H9 (cell line): ENCODE measurements around the gene DDI2. TPM values are rescaled to one million over a fixed set of nuclear protein-coding genes. Genes with fewer than 3 reads are reported as not detected.

Experiments
- DNase-seq: peaks from one replicate; pipeline ENCODE4 v3.0.0-alpha.2; 2017
- H2AFZ ChIP-seq: one replicate; pipeline ENCODE4 v1.6.1; 2013; ENCODE audit warnings: mild to moderate bottlenecking, low read length, control low read depth, moderate library complexity
- H2AK5ac ChIP-seq: 2 replicates; pipeline ENCODE4 v1.6.1; 2013; ENCODE audit warnings: low read length, control low read depth, mixed read lengths; ENCODE audit not compliant: insufficient read length
- H2BK120ac ChIP-seq: one replicate; pipeline ENCODE4 v1.6.1; 2013; ENCODE audit warnings: low read depth, mild to moderate bottlenecking, low read length, control low read depth, inconsistent platforms; ENCODE audit not compliant: poor library complexity, severe bottlenecking
- H2BK12ac ChIP-seq: 2 replicates; pipeline ENCODE4 v1.6.1; 2013; ENCODE audit warnings: low read length, control low read depth, mixed read lengths, low read depth; ENCODE audit not compliant: insufficient read length
- H2BK15ac ChIP-seq: 2 replicates; pipeline ENCODE4 v1.6.1; 2013; ENCODE audit warnings: low read depth, low read length, control low read depth
- H2BK20ac ChIP-seq: one replicate; pipeline ENCODE4 v1.6.1; 2013; ENCODE audit warnings: low read depth, mild to moderate bottlenecking, low read length, control low read depth, inconsistent platforms; ENCODE audit not compliant: poor library complexity, severe bottlenecking
- H2BK5ac ChIP-seq: 2 replicates; pipeline ENCODE4 v1.6.1; 2013; ENCODE audit warnings: low read length, control low read depth, mixed read lengths; ENCODE audit not compliant: insufficient read length
- H3K14ac ChIP-seq: 2 replicates; pipeline ENCODE4 v1.6.1; 2013; ENCODE audit warnings: low read length, control low read depth; ENCODE audit not compliant: insufficient read depth
- H3K18ac ChIP-seq: 2 replicates; pipeline ENCODE4 v1.6.1; 2013; ENCODE audit warnings: low read depth, mild to moderate bottlenecking, mixed read lengths, low read length, control low read depth; ENCODE audit not compliant: insufficient read length
- H3K23ac ChIP-seq: 2 replicates; pipeline ENCODE4 v1.6.1; 2013; ENCODE audit warnings: low read length, control low read depth, mixed read lengths, low read depth; ENCODE audit not compliant: insufficient read length
- H3K23me2 ChIP-seq: 2 replicates; pipeline ENCODE4 v1.6.1; 2013; ENCODE audit warnings: low read depth, mild to moderate bottlenecking, mixed read lengths, low read length, control low read depth; ENCODE audit not compliant: insufficient read length, poor library complexity, severe bottlenecking
- H3K27ac ChIP-seq: 2 replicates; pipeline ENCODE4 v1.5.1; 2013; ENCODE audit warnings: low read length, control low read depth, mixed read lengths, low read depth; ENCODE audit not compliant: insufficient read length
- H3K27me3 ChIP-seq: 2 replicates; pipeline ENCODE4 v1.6.1; 2013; ENCODE audit warnings: low read length, control low read depth, inconsistent platforms; ENCODE audit not compliant: insufficient read depth
- H3K4ac ChIP-seq: 2 replicates; pipeline ENCODE4 v1.6.1; 2013; ENCODE audit warnings: low read depth, mild to moderate bottlenecking, control low read depth, inconsistent platforms, low read length, moderate library complexity
- H3K4me1 ChIP-seq: 2 replicates; pipeline ENCODE4 v1.6.1; 2013; ENCODE audit warnings: low read length, control low read depth, inconsistent platforms; ENCODE audit not compliant: insufficient read depth
- H3K4me2 ChIP-seq: 2 replicates; pipeline ENCODE4 v1.6.1; 2013; ENCODE audit warnings: low read length, control low read depth, mixed read lengths; ENCODE audit not compliant: insufficient read length, insufficient read depth
- H3K56ac ChIP-seq: 2 replicates; pipeline ENCODE4 v1.6.1; 2013; ENCODE audit warnings: low read depth, mild to moderate bottlenecking, mixed read lengths, low read length, control low read depth; ENCODE audit not compliant: insufficient read length
- H3K79me1 ChIP-seq: 2 replicates; pipeline ENCODE4 v1.6.1; 2013; ENCODE audit warnings: low read depth, mild to moderate bottlenecking, moderate library complexity, low read length, control low read depth, inconsistent platforms; ENCODE audit not compliant: insufficient read depth, poor library complexity, severe bottlenecking
- H3K79me2 ChIP-seq: 2 replicates; pipeline ENCODE4 v1.6.1; 2013; ENCODE audit warnings: low read length, control low read depth, inconsistent platforms; ENCODE audit not compliant: insufficient read depth
- H3K9ac ChIP-seq: 2 replicates; pipeline ENCODE4 v1.6.1; 2013; ENCODE audit warnings: low read length, control low read depth, mixed read lengths; ENCODE audit not compliant: insufficient read length; ENCODE audit errors: extremely low read depth
- H3K9me3 ChIP-seq: one replicate; pipeline ENCODE4 v1.6.1; 2013; ENCODE audit warnings: low read depth, low read length, inconsistent platforms; ENCODE audit not compliant: control insufficient read depth
- H3T11ph ChIP-seq: one replicate; pipeline ENCODE4 v1.6.1; 2013; ENCODE audit warnings: mild to moderate bottlenecking, low read length, control low read depth, inconsistent platforms
- H4K20me1 ChIP-seq: one replicate; pipeline ENCODE4 v1.6.1; 2013; ENCODE audit not compliant: control insufficient read depth, insufficient read length, insufficient read depth
- H4K5ac ChIP-seq: 2 replicates; pipeline ENCODE4 v1.6.1; 2013; ENCODE audit warnings: low read depth, mild to moderate bottlenecking, mixed read lengths, low read length, control low read depth; ENCODE audit not compliant: insufficient read length
- H4K8ac ChIP-seq: replicated peaks from 2 replicates; pipeline ENCODE4 v1.6.1; 2013; ENCODE audit warnings: low read length, control low read depth, mixed read lengths, low read depth; ENCODE audit not compliant: insufficient read length
- H4K91ac ChIP-seq: 2 replicates; pipeline ENCODE4 v1.6.1; 2013; ENCODE audit warnings: low read depth, mild to moderate bottlenecking, moderate library complexity, mixed read lengths, low read length, control low read depth; ENCODE audit not compliant: insufficient read length
- H3K27ac Mint-ChIP-seq, 3 experiments: 2 replicates in 2 of 3; 3 replicates in 1 of 3; pipeline ENCODE4 v1.8.0; 2020 to 2021; ENCODE audit warnings: mixed read lengths in 3 of 3, mild to moderate bottlenecking in 1 of 3, moderate library complexity in 1 of 3
- H3K27me3 Mint-ChIP-seq: 2 replicates; pipeline ENCODE4 v1.8.0; 2021; ENCODE audit warnings: low read depth, mild to moderate bottlenecking, moderate library complexity, mixed read lengths
- H3K36me3 Mint-ChIP-seq, 3 experiments: 2 replicates in 2 of 3; 3 replicates in 1 of 3; pipeline ENCODE4 v1.8.0; 2020 to 2021; ENCODE audit warnings: low read depth in 3 of 3, mixed read lengths in 3 of 3; ENCODE audit not compliant: insufficient read depth in 1 of 3
- H3K4me1 Mint-ChIP-seq, 2 experiments: 2 replicates each; pipeline ENCODE4 v1.8.0; 2020; ENCODE audit warnings: mixed read lengths in 2 of 2
- H3K4me3 Mint-ChIP-seq, 2 experiments: 2 replicates in 1 of 2; 3 replicates in 1 of 2; pipeline ENCODE4 v1.8.0; 2020 to 2021; ENCODE audit warnings: mild to moderate bottlenecking in 2 of 2, mixed read lengths in 2 of 2, moderate library complexity in 1 of 2
- H3K9me3 Mint-ChIP-seq, 2 experiments: 2 replicates in 1 of 2; 3 replicates in 1 of 2; pipeline ENCODE4 v1.8.0; 2020; ENCODE audit warnings: mild to moderate bottlenecking in 2 of 2, mixed read lengths in 2 of 2, moderate library complexity in 1 of 2
- WGBS: extraction: QIAGEN DNeasy Blood & Tissue Kit; methylation state at CpG from one replicate; pipeline ENCODE4 v1.1.7; 2013; ENCODE audit warnings: missing lambda C conversion rate, low lambda C conversion rate, mixed read lengths; ENCODE audit not compliant: insufficient read length; ENCODE audit errors: extremely low coverage; 5-methylcytosine and 5-hydroxymethylcytosine counted together
- total RNA-seq: library from RNA; stranded (reverse); gene quantifications from 2 replicates; pipeline ENCODE4 v1.2.1, GENCODE V29; 2021
- TF ChIP-seq, protein P1 (sequence below): fragments of 200-600 bp; sonication (generic); conservative IDR thresholded peaks from 3 replicates; pipeline ENCODE4 v1.8.0; 2021; ENCODE audit warnings: antibody characterized with exemption, mild to moderate bottlenecking

The DDI2 gene
- total RNA-seq, 1 experiment from 2014 or later = 45.0 TPM

DNA sequence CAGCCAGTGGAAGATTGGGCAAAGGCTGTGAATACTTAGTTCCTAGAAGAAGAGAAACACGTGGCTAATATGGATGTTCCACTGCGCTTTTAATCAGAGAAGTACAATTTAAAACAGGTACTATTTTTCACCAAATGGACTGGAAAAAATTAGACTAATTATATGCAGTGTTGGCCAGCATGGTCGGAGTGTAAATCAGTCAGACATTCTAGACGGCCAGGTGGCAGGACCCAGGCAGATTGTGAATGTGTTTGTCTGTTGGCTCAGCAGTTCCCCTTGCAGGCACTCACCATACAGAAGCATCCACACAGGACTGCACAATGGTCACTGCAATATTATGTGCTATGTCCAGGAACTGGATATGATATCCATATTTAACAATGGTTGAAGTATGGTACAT lies 94.9 kb downstream of the DDI2 start:
- no peak overlapping the region for H2BK120ac ChIP-seq
- no peak overlapping the region for H2BK12ac ChIP-seq
- Mint-ChIP-seq H3K9me3 (no peaks in the 10 kb centered on the region), H3K4me3 (no peak overlapping the region), H3K27me3 (no peaks in the 10 kb centered on the region), H3K27ac (no peak overlapping the region), H3K36me3 (peaks cover 3 to 15% (median 11%) of the 10 kb centered on the region in 3 experiments; a peak in 4 of 7 replicates), H3K4me1 (no peaks in the 10 kb centered on the region)
- H3K79me2 ChIP-seq = no peaks in the 10 kb centered on the region
- no peak overlapping the region for H2BK15ac ChIP-seq
- no peak overlapping the region for H2BK5ac ChIP-seq
- no peaks in the 10 kb centered on the region for H3K9me3 ChIP-seq
- no peak overlapping the region for H3K4me2 ChIP-seq
- H3K4ac ChIP-seq = no peak overlapping the region
- H2AFZ ChIP-seq = no peak overlapping the region
- no peak overlapping the region for H3T11ph ChIP-seq
- no peak overlapping the region for H3K27ac ChIP-seq
- H3K9ac ChIP-seq = no peak overlapping the region
- no peak overlapping the region for H4K5ac ChIP-seq
- no peak for DNase-seq
- H3K23me2 ChIP-seq = no peaks in the 10 kb centered on the region
- H3K4me1 ChIP-seq = no peaks in the 10 kb centered on the region
- H3K18ac ChIP-seq = no peak overlapping the region
- no peak overlapping the region for H4K8ac ChIP-seq
- no CpG with 5 or more reads among the region's 4 CpGs for WGBS
- H3K27me3 ChIP-seq = no peaks in the 10 kb centered on the region
- TF ChIP-seq, protein P1, sequence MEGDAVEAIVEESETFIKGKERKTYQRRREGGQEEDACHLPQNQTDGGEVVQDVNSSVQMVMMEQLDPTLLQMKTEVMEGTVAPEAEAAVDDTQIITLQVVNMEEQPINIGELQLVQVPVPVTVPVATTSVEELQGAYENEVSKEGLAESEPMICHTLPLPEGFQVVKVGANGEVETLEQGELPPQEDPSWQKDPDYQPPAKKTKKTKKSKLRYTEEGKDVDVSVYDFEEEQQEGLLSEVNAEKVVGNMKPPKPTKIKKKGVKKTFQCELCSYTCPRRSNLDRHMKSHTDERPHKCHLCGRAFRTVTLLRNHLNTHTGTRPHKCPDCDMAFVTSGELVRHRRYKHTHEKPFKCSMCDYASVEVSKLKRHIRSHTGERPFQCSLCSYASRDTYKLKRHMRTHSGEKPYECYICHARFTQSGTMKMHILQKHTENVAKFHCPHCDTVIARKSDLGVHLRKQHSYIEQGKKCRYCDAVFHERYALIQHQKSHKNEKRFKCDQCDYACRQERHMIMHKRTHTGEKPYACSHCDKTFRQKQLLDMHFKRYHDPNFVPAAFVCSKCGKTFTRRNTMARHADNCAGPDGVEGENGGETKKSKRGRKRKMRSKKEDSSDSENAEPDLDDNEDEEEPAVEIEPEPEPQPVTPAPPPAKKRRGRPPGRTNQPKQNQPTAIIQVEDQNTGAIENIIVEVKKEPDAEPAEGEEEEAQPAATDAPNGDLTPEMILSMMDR = no peak
- no peak overlapping the region for H4K91ac ChIP-seq
- H3K56ac ChIP-seq = no peak overlapping the region
- H3K79me1 ChIP-seq = peaks cover 3% of the 10 kb centered on the region
- no peak overlapping the region for H3K23ac ChIP-seq
- H3K14ac ChIP-seq = no peak overlapping the region
- no peak overlapping the region for H2AK5ac ChIP-seq
- no peaks in the 10 kb centered on the region for H4K20me1 ChIP-seq
- no peak overlapping the region for H2BK20ac ChIP-seq
